ENCODE results near the gene RIOK3. TPM values are rescaled to one million over a fixed set of nuclear protein-coding genes. Genes with fewer than 3 reads are reported as not detected.
"Not testable (repeated sequence)": the region's sequence is repeated elsewhere in the genome, so short reads cannot be mapped to it uniquely, and the experiment has no call there.

RIOK3 gene
- total and polyA plus RNA-seq, 2 donors from 2014 or later, result 30.1 to 64.9 TPM

- no peaks in the 10 kb centered on the region for H3K27me3 ChIP-seq (ENCODE audit: control insufficient read depth, insufficient read depth, low read length)
- H3K4me1 ChIP-seq (ENCODE audit: control insufficient read depth in 2 of 3, insufficient read depth in 2 of 3, low read depth in 1 of 3, low read length in 3 of 3), result peaks cover 0 to 10% (median 6%) of the 10 kb centered on the region in 3 donors
- no peaks in the 10 kb centered on the region for H3K9me3 ChIP-seq (ENCODE audit: control insufficient read depth in 2 of 3, insufficient read depth in 1 of 3, low read length in 3 of 3)
- FAIRE-seq (no peak), DNase-seq (no peak)
- no peak overlapping the region for H3K9ac ChIP-seq (ENCODE audit: low read length in 3 of 3)
- peaks cover 2 to 18% (median 11%) of the 10 kb centered on the region in 3 donors for H3K36me3 ChIP-seq (ENCODE audit: control insufficient read depth in 2 of 3, insufficient read depth in 3 of 3, low read length in 3 of 3)
- no peak overlapping the region for H3K27ac ChIP-seq (ENCODE audit: low read depth in 2 of 2, low read length in 2 of 2)
- H3K4me3 ChIP-seq (ENCODE audit: low read length in 3 of 3), result no peak overlapping the region
- intact Hi-C loops (cut with DNase I), result no loop called here
- TF ChIP-seq CTCF (IDR thresholded peaks at IDR 0.05; ENCODE audit: borderline replicate concordance, extremely low read depth, insufficient read depth), result no peak
These were observed 53.3 kb downstream of the RIOK3 start for GRCh38 chr18:23506393-23506792.

GRCh38 chr18:23510923-23511322 is 57.8 kb downstream of the RIOK3 start:
- H3K9me3 ChIP-seq (ENCODE audit: control insufficient read depth in 2 of 3, insufficient read depth in 1 of 3, low read length in 3 of 3); H3K4me3 ChIP-seq (ENCODE audit: low read length in 3 of 3); intact Hi-C loops (cut with DNase I); FAIRE-seq; H3K27ac ChIP-seq (ENCODE audit: low read depth in 2 of 2, low read length in 2 of 2); H3K9ac ChIP-seq (ENCODE audit: low read length in 3 of 3); DNase-seq; H3K27me3 ChIP-seq (ENCODE audit: control insufficient read depth, insufficient read depth, low read length); H3K4me1 ChIP-seq (ENCODE audit: control insufficient read depth in 2 of 3, insufficient read depth in 2 of 3, low read depth in 1 of 3, low read length in 3 of 3): not testable (repeated sequence)
- H3K36me3 ChIP-seq (ENCODE audit: control insufficient read depth in 2 of 3, insufficient read depth in 3 of 3, low read length in 3 of 3), result peaks cover 2 to 26% (median 11%) of the 10 kb centered on the region in 3 donors

GRCh38 chr18:23512216-23512615 is 59.1 kb downstream of the RIOK3 start:
- H3K4me3 ChIP-seq (ENCODE audit: low read length in 3 of 3); intact Hi-C loops (cut with DNase I); H3K27ac ChIP-seq (ENCODE audit: low read depth in 2 of 2, low read length in 2 of 2); H3K4me1 ChIP-seq (ENCODE audit: control insufficient read depth in 2 of 3, insufficient read depth in 2 of 3, low read depth in 1 of 3, low read length in 3 of 3); DNase-seq; FAIRE-seq; H3K27me3 ChIP-seq (ENCODE audit: control insufficient read depth, insufficient read depth, low read length); H3K9me3 ChIP-seq (ENCODE audit: control insufficient read depth in 2 of 3, insufficient read depth in 1 of 3, low read length in 3 of 3); H3K9ac ChIP-seq (ENCODE audit: low read length in 3 of 3): not testable (repeated sequence)
- H3K36me3 ChIP-seq (ENCODE audit: control insufficient read depth in 2 of 3, insufficient read depth in 3 of 3, low read length in 3 of 3), result peaks cover 4 to 34% (median 11%) of the 10 kb centered on the region in 3 donors

- DNase-seq (no peak), FAIRE-seq (no peak)
- TF ChIP-seq CTCF (IDR thresholded peaks at IDR 0.05; ENCODE audit: borderline replicate concordance, extremely low read depth, insufficient read depth), result no peak
- Histone ChIP-seq H3K4me1 (ENCODE audit: control insufficient read depth in 2 of 3, insufficient read depth in 2 of 3, low read depth in 1 of 3, low read length in 3 of 3) (peaks cover 0 to 2% (median 0%) of the 10 kb centered on the region in 3 donors), H3K27ac (ENCODE audit: low read depth in 2 of 2, low read length in 2 of 2) (no peak overlapping the region), H3K9me3 (ENCODE audit: control insufficient read depth in 2 of 3, insufficient read depth in 1 of 3, low read length in 3 of 3) (no peaks in the 10 kb centered on the region), H3K27me3 (ENCODE audit: control insufficient read depth, insufficient read depth, low read length) (no peaks in the 10 kb centered on the region), H3K9ac (ENCODE audit: low read length in 3 of 3) (no peak overlapping the region), H3K36me3 (ENCODE audit: control insufficient read depth in 2 of 3, insufficient read depth in 3 of 3, low read length in 3 of 3) (peaks cover 4 to 35% (median 12%) of the 10 kb centered on the region in 3 donors), H3K4me3 (ENCODE audit: low read length in 3 of 3) (no peak overlapping the region)
- intact Hi-C loops (cut with DNase I), result no loop called here
These were observed 59.6 kb downstream of the RIOK3 start for GRCh38 chr18:23512641-23513040.
